GM10266 (cell line): Measurements from ENCODE around the gene ADAMTS12.

Experiments used
- DNase-seq: peaks from one replicate; pipeline ENCODE4 v3.0.0; 2012; ENCODE audit errors: extremely low spot score
- CTCF ChIP-seq: IDR thresholded peaks from 2 replicates; pipeline ENCODE4 v1.5.1; 2012; ENCODE audit warnings: mild to moderate bottlenecking, low read depth; ENCODE audit not compliant: control insufficient read depth, insufficient read depth; ENCODE audit errors: missing control alignments

Gene ADAMTS12

GRCh38 chr5:33937017-33937706 is 45.4 kb upstream of the ADAMTS12 start:
- no peak for TF ChIP-seq CTCF
- peak; percentile 27 for DNase-seq

- TF ChIP-seq CTCF = no peak
- peak; percentile 40 for DNase-seq
Measured at GRCh38 chr5:33936381-33937016, 44.7 kb upstream of the ADAMTS12 start, which contains the start of gene RXFP3. Gene RXFP3, plus strand, starts transcription at chr5:33936386. Its CDS starts 355 bp downstream, at chr5:33936741.

GRCh38 chr5:33936004-33936380 is 44.2 kb upstream of the ADAMTS12 start:
- DNase-seq = peak; percentile 80
- no peak for TF ChIP-seq CTCF

- no peak for DNase-seq
- no peak for TF ChIP-seq CTCF
Measured at GRCh38 chr5:33934176-33934575, 42.4 kb upstream of the ADAMTS12 start.

GRCh38 chr5:33933723-33934169 is 42.0 kb upstream of the ADAMTS12 start:
- peak; percentile 72 for DNase-seq
- no peak for TF ChIP-seq CTCF

- DNase-seq = no peak
- TF ChIP-seq CTCF = no peak
Measured at GRCh38 chr5:33931136-33931535, 39.3 kb upstream of the ADAMTS12 start.
